ENCODE results near the gene TANGO2. TPM values are rescaled to one million over a fixed set of nuclear protein-coding genes. Genes with fewer than 3 reads are reported as not detected.
A peak's percentile ranks its signal among the peaks of the same experiment; 100 is the strongest.

TANGO2 gene
- polyA plus RNA-seq, 2 donors, result 9.5 to 9.8 TPM

- H3K36me3 ChIP-seq (ENCODE audit: control insufficient read depth in 2 of 2, insufficient read depth in 2 of 2, low read length in 1 of 2), result no peaks in the 10 kb centered on the region
- no peaks in the 10 kb centered on the region for H3K27me3 ChIP-seq (ENCODE audit: control insufficient read depth in 1 of 2, insufficient read depth in 2 of 2, low read length in 2 of 2)
- H3K4me3 ChIP-seq (ENCODE audit: low read depth in 1 of 2, low read length in 2 of 2), result no peak overlapping the region
- no peaks in the 10 kb centered on the region for H3K9me3 ChIP-seq (ENCODE audit: control insufficient read depth in 2 of 2, insufficient read depth in 1 of 2, low read depth in 1 of 2, low read length in 1 of 2)
- peaks cover 5 to 23% of the 10 kb centered on the region in 2 donors for H3K4me1 ChIP-seq (ENCODE audit: control insufficient read depth in 2 of 2, insufficient read depth in 2 of 2, low read length in 1 of 2)
- WGBS, 2 donors, result 85 to 86% methylated on average over 3 of the region's 3 CpGs
- H3K27ac ChIP-seq (ENCODE audit: low read depth in 2 of 2, low read length in 1 of 2), result no peak overlapping the region
Observed at GRCh38 chr22:19989725-19990067, 31.2 kb upstream of the TANGO2 start.

GRCh38 chr22:19990188-19990587 lies 30.7 kb upstream of the TANGO2 start:
- Histone ChIP-seq H3K36me3 (ENCODE audit: control insufficient read depth in 2 of 2, insufficient read depth in 2 of 2, low read length in 1 of 2) (no peaks in the 10 kb centered on the region), H3K4me1 (ENCODE audit: control insufficient read depth in 2 of 2, insufficient read depth in 2 of 2, low read length in 1 of 2) (peaks cover 5 to 23% of the 10 kb centered on the region in 2 donors), H3K4me3 (ENCODE audit: low read depth in 1 of 2, low read length in 2 of 2) (no peak overlapping the region), H3K9me3 (ENCODE audit: control insufficient read depth in 2 of 2, insufficient read depth in 1 of 2, low read depth in 1 of 2, low read length in 1 of 2) (no peaks in the 10 kb centered on the region), H3K27ac (ENCODE audit: low read depth in 2 of 2, low read length in 1 of 2) (no peak overlapping the region), H3K27me3 (ENCODE audit: control insufficient read depth in 1 of 2, insufficient read depth in 2 of 2, low read length in 2 of 2) (no peaks in the 10 kb centered on the region)
- WGBS, 2 donors, result 53 to 88% methylated on average over 2 of the region's 2 CpGs

GRCh38 chr22:19990609-19991394 lies 30.1 kb upstream of the TANGO2 start:
- Histone ChIP-seq H3K9me3 (ENCODE audit: control insufficient read depth in 2 of 2, insufficient read depth in 1 of 2, low read depth in 1 of 2, low read length in 1 of 2) (no peaks in the 10 kb centered on the region), H3K36me3 (ENCODE audit: control insufficient read depth in 2 of 2, insufficient read depth in 2 of 2, low read length in 1 of 2) (no peaks in the 10 kb centered on the region), H3K27me3 (ENCODE audit: control insufficient read depth in 1 of 2, insufficient read depth in 2 of 2, low read length in 2 of 2) (no peaks in the 10 kb centered on the region), H3K4me1 (ENCODE audit: control insufficient read depth in 2 of 2, insufficient read depth in 2 of 2, low read length in 1 of 2) (peaks cover 5 to 18% of the 10 kb centered on the region in 2 donors), H3K4me3 (ENCODE audit: low read depth in 1 of 2, low read length in 2 of 2) (no peak overlapping the region), H3K27ac (ENCODE audit: low read depth in 2 of 2, low read length in 1 of 2) (no peak overlapping the region)
- WGBS, 2 donors, result 93% methylated on average over 20 of the region's 20 CpGs

GRCh38 chr22:19991395-19991644 lies 29.6 kb upstream of the TANGO2 start:
- H3K4me3 ChIP-seq (ENCODE audit: low read depth in 1 of 2, low read length in 2 of 2), result no peak overlapping the region
- peaks cover 5 to 12% of the 10 kb centered on the region in 2 donors for H3K4me1 ChIP-seq (ENCODE audit: control insufficient read depth in 2 of 2, insufficient read depth in 2 of 2, low read length in 1 of 2)
- no peaks in the 10 kb centered on the region for H3K27me3 ChIP-seq (ENCODE audit: control insufficient read depth in 1 of 2, insufficient read depth in 2 of 2, low read length in 2 of 2)
- no peak overlapping the region for H3K27ac ChIP-seq (ENCODE audit: low read depth in 2 of 2, low read length in 1 of 2)
- no peaks in the 10 kb centered on the region for H3K36me3 ChIP-seq (ENCODE audit: control insufficient read depth in 2 of 2, insufficient read depth in 2 of 2, low read length in 1 of 2)
- no peaks in the 10 kb centered on the region for H3K9me3 ChIP-seq (ENCODE audit: control insufficient read depth in 2 of 2, insufficient read depth in 1 of 2, low read depth in 1 of 2, low read length in 1 of 2)

- no peak overlapping the region for H3K27ac ChIP-seq (ENCODE audit: low read depth in 2 of 2, low read length in 1 of 2)
- WGBS, 2 donors, result 79 to 81% methylated on average over 23 of the region's 23 CpGs
- no peaks in the 10 kb centered on the region for H3K36me3 ChIP-seq (ENCODE audit: control insufficient read depth in 2 of 2, insufficient read depth in 2 of 2, low read length in 1 of 2)
Observed at GRCh38 chr22:19991645-19992451, 29.1 kb upstream of the TANGO2 start.

GRCh38 chr22:19992481-19992911 lies 28.4 kb upstream of the TANGO2 start:
- Histone ChIP-seq H3K4me3 (ENCODE audit: low read depth in 1 of 2, low read length in 2 of 2) (no peak overlapping the region), H3K9me3 (ENCODE audit: control insufficient read depth in 2 of 2, insufficient read depth in 1 of 2, low read depth in 1 of 2, low read length in 1 of 2) (no peaks in the 10 kb centered on the region), H3K27me3 (ENCODE audit: control insufficient read depth in 1 of 2, insufficient read depth in 2 of 2, low read length in 2 of 2) (no peaks in the 10 kb centered on the region), H3K36me3 (ENCODE audit: control insufficient read depth in 2 of 2, insufficient read depth in 2 of 2, low read length in 1 of 2) (no peaks in the 10 kb centered on the region), H3K4me1 (ENCODE audit: control insufficient read depth in 2 of 2, insufficient read depth in 2 of 2, low read length in 1 of 2) (peaks cover 0 to 5% of the 10 kb centered on the region in 2 donors), H3K27ac (ENCODE audit: low read depth in 2 of 2, low read length in 1 of 2) (no peak overlapping the region)
- WGBS, 2 donors, result 83 to 88% methylated on average over 7 of the region's 7 CpGs

More at GRCh38 chr22:19991645-19992451, 29.1 kb upstream of the TANGO2 start:
- Histone ChIP-seq H3K27me3 (ENCODE audit: control insufficient read depth in 1 of 2, insufficient read depth in 2 of 2, low read length in 2 of 2) (no peaks in the 10 kb centered on the region), H3K4me1 (ENCODE audit: control insufficient read depth in 2 of 2, insufficient read depth in 2 of 2, low read length in 1 of 2) (peaks cover 1 to 8% of the 10 kb centered on the region in 2 donors), H3K4me3 (ENCODE audit: low read depth in 1 of 2, low read length in 2 of 2) (no peak overlapping the region), H3K9me3 (ENCODE audit: control insufficient read depth in 2 of 2, insufficient read depth in 1 of 2, low read depth in 1 of 2, low read length in 1 of 2) (no peaks in the 10 kb centered on the region)

GRCh38 chr22:19992921-19993355 lies 28.0 kb upstream of the TANGO2 start:
- 81% methylated on average over 6 of the region's 6 CpGs for WGBS, 2 donors

GRCh38 chr22:19993926-19994325 lies 27.0 kb upstream of the TANGO2 start:
- Histone ChIP-seq H3K4me3 (ENCODE audit: low read depth in 1 of 2, low read length in 2 of 2) (no peak overlapping the region), H3K4me1 (ENCODE audit: control insufficient read depth in 2 of 2, insufficient read depth in 2 of 2, low read length in 1 of 2) (peaks cover 0 to 2% of the 10 kb centered on the region in 2 donors), H3K36me3 (ENCODE audit: control insufficient read depth in 2 of 2, insufficient read depth in 2 of 2, low read length in 1 of 2) (no peaks in the 10 kb centered on the region), H3K27me3 (ENCODE audit: control insufficient read depth in 1 of 2, insufficient read depth in 2 of 2, low read length in 2 of 2) (no peaks in the 10 kb centered on the region), H3K27ac (ENCODE audit: low read depth in 2 of 2, low read length in 1 of 2) (no peak overlapping the region), H3K9me3 (ENCODE audit: control insufficient read depth in 2 of 2, insufficient read depth in 1 of 2, low read depth in 1 of 2, low read length in 1 of 2) (no peaks in the 10 kb centered on the region)
- 95 to 96% methylated on average over 7 of the region's 7 CpGs for WGBS, 2 donors

More at GRCh38 chr22:19992921-19993355, 28.0 kb upstream of the TANGO2 start:
- H3K4me1 ChIP-seq (ENCODE audit: control insufficient read depth in 2 of 2, insufficient read depth in 2 of 2, low read length in 1 of 2), result peaks cover 0 to 5% of the 10 kb centered on the region in 2 donors
- H3K36me3 ChIP-seq (ENCODE audit: control insufficient read depth in 2 of 2, insufficient read depth in 2 of 2, low read length in 1 of 2), result no peaks in the 10 kb centered on the region
- H3K27me3 ChIP-seq (ENCODE audit: control insufficient read depth in 1 of 2, insufficient read depth in 2 of 2, low read length in 2 of 2), result no peaks in the 10 kb centered on the region
- H3K27ac ChIP-seq (ENCODE audit: low read depth in 2 of 2, low read length in 1 of 2), result no peak overlapping the region
- H3K4me3 ChIP-seq (ENCODE audit: low read depth in 1 of 2, low read length in 2 of 2), result no peak overlapping the region
- H3K9me3 ChIP-seq (ENCODE audit: control insufficient read depth in 2 of 2, insufficient read depth in 1 of 2, low read depth in 1 of 2, low read length in 1 of 2), result no peaks in the 10 kb centered on the region

- Histone ChIP-seq H3K27ac (ENCODE audit: low read depth in 2 of 2, low read length in 1 of 2) (peak overlapping the region in 1 of 2 donors; percentile 23), H3K36me3 (ENCODE audit: control insufficient read depth in 2 of 2, insufficient read depth in 2 of 2, low read length in 1 of 2) (no peaks in the 10 kb centered on the region), H3K9me3 (ENCODE audit: control insufficient read depth in 2 of 2, insufficient read depth in 1 of 2, low read depth in 1 of 2, low read length in 1 of 2) (no peaks in the 10 kb centered on the region), H3K4me3 (ENCODE audit: low read depth in 1 of 2, low read length in 2 of 2) (no peak overlapping the region), H3K4me1 (ENCODE audit: control insufficient read depth in 2 of 2, insufficient read depth in 2 of 2, low read length in 1 of 2) (peaks cover 0 to 2% of the 10 kb centered on the region in 2 donors), H3K27me3 (ENCODE audit: control insufficient read depth in 1 of 2, insufficient read depth in 2 of 2, low read length in 2 of 2) (no peaks in the 10 kb centered on the region)
- 75 to 76% methylated on average over 12 of the region's 12 CpGs for WGBS, 2 donors
Observed at GRCh38 chr22:19994851-19995610, 25.9 kb upstream of the TANGO2 start.

Data from esophagus (tissue), 2 donors.